Fibroblast of the aortic adventitia (primary cell): ENCODE measurements around the gene MAP3K1. TPM values are rescaled to one million over a fixed set of nuclear protein-coding genes. Genes with fewer than 3 reads are reported as not detected.

Source experiments
- DNase-seq: peaks from one replicate; pipeline ENCODE4 v3.0.0-alpha.2; 2010; ENCODE audit warnings: low read depth
- H3K4me3 ChIP-seq: 2 replicates; pipeline ENCODE4 v1.5.1; 2011; ENCODE audit warnings: low read depth, mild to moderate bottlenecking, control low read depth, low read length, moderate library complexity
- total RNA-seq: library from RNA; depleted of rRNA; stranded (reverse); fragments of >200 nt; gene quantifications from 2 replicates; pipeline ENCODE4 v1.2.3, GENCODE V29; 2012; ENCODE audit warnings: low replicate concordance
- TF ChIP-seq, protein P1 (sequence below): IDR thresholded peaks from 2 replicates; pipeline ENCODE4 v1.5.1; 2011; ENCODE audit warnings: mild to moderate bottlenecking, low read length, control low read depth, inconsistent platforms; ENCODE audit not compliant: insufficient read depth

The MAP3K1 gene
- total RNA-seq, 1 donor = 5.5 TPM

DNA sequence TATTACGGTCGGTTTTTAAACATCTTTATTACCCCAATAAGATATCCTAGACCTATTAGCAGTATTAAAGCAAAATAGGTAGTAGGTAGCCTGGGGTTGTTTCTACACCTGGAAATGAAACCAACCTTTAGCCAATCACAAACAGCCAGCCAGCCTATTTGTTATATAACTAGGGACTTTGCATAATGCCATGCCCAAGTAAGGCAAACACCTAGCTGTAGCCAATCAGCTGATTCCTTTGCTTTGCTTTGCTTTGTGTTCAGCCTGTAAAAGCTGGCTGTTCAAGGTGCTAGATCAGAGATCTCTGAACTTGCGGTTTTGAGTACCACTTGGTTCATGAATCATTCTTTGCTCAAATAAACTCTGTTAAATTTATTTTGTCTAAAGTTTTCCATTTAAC is 47.6 kb downstream of the MAP3K1 start:
- TF ChIP-seq, protein P1, sequence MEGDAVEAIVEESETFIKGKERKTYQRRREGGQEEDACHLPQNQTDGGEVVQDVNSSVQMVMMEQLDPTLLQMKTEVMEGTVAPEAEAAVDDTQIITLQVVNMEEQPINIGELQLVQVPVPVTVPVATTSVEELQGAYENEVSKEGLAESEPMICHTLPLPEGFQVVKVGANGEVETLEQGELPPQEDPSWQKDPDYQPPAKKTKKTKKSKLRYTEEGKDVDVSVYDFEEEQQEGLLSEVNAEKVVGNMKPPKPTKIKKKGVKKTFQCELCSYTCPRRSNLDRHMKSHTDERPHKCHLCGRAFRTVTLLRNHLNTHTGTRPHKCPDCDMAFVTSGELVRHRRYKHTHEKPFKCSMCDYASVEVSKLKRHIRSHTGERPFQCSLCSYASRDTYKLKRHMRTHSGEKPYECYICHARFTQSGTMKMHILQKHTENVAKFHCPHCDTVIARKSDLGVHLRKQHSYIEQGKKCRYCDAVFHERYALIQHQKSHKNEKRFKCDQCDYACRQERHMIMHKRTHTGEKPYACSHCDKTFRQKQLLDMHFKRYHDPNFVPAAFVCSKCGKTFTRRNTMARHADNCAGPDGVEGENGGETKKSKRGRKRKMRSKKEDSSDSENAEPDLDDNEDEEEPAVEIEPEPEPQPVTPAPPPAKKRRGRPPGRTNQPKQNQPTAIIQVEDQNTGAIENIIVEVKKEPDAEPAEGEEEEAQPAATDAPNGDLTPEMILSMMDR = no peak
- no peak overlapping the region for H3K4me3 ChIP-seq
- no peak for DNase-seq

DNA sequence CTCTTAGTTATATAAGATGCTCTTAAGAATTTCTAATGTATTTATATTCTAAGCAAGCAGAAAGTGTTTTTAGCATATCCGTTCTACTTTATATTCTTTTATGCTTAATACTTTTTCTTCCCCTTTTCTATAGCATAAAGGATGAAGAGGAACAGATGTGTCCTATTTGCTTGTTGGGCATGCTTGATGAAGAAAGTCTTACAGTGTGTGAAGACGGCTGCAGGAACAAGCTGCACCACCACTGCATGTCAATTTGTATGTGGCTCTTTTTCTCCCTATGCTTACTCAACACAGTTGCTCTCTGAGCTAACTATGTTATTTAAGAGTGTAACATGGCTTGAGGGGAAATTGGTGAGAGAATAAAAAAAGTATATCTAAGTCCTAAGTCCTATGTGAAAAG is 56.4 kb downstream of the MAP3K1 start:
- DNase-seq = no peak
- no peak overlapping the region for H3K4me3 ChIP-seq
- TF ChIP-seq, protein P1 = no peak

DNA sequence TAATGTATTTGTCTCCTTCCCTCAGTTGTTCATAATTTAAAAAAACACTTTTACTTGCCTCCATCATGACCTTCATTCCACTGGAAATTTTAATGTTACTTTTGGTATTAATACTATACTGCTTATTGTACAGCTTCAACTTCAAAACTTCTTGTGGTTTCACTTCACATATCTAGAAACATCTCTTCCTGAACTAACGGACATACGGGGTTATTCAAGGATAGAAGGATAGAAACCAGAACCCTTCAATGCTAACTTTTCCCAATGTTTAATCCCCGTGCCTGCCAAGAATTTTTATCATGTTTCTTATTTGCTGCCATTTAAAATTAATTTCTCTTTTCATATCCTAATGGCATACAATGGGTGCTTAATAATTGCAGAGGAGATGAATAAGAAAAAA is 57.7 kb downstream of the MAP3K1 start:
- DNase-seq = no peak
- no peak overlapping the region for H3K4me3 ChIP-seq
- TF ChIP-seq, protein P1 = no peak

DNA sequence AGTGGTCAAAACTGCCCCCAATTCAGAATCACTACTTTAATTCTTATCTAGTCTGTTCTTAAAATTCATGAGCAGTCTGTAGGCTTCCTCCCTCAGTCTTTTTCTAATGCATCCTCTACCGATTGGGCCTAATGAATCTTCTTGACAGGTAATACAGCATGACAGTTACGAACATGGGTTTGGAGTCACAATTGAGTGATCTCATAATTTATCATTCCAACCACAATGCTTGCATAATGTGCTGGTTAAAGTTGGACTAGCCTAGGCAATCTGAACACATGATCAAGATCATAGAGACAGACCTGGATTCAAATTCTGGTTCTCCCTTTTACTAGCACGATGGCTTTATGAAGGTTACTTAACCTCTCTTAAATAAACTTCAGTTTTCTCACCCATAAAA is 61.0 kb downstream of the MAP3K1 start:
- TF ChIP-seq, protein P1 = no peak
- no peak for DNase-seq
- no peak overlapping the region for H3K4me3 ChIP-seq

DNA sequence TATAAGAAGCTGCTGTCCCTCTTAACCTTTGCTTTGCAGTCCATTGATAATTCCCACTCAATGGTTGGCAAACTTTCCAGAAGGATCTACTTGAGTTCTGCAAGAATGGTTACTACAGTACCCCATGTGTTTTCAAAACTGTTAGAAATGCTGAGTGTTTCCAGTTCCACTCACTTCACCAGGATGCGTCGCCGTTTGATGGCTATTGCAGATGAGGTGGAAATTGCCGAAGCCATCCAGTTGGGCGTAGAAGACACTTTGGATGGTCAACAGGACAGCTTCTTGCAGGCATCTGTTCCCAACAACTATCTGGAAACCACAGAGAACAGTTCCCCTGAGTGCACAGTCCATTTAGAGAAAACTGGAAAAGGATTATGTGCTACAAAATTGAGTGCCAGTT is 66.2 kb downstream of the MAP3K1 start:
- no peak overlapping the region for H3K4me3 ChIP-seq
- DNase-seq = no peak
- TF ChIP-seq, protein P1 = no peak

DNA sequence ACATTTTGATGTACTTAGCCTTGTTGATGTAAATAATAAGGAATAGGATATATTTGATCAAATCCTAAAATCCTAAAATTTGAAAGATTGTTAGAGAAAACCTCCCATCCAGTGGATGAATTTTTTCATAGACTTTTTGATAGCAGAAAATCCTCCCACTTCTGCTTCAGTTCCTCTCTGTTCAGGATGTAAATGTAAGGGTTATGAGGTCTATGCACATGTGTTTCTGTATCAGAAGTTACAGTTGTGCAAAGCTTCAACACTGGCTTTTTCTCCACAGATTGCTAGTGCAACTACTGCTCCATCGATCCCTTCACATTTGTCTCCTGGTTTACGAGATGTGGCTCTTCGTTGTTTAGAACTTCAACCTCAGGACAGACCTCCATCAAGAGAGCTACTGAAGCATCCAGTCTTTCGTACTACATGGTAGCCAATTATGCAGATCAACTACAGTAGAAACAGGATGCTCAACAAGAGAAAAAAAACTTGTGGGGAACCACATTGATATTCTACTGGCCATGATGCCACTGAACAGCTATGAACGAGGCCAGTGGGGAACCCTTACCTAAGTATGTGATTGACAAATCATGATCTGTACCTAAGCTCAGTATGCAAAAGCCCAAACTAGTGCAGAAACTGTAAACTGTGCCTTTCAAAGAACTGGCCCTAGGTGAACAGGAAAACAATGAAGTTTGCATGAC is 78.1 kb downstream of the MAP3K1 start:
- no peak overlapping the region for H3K4me3 ChIP-seq
- DNase-seq = no peak
- TF ChIP-seq, protein P1 = no peak

DNA sequence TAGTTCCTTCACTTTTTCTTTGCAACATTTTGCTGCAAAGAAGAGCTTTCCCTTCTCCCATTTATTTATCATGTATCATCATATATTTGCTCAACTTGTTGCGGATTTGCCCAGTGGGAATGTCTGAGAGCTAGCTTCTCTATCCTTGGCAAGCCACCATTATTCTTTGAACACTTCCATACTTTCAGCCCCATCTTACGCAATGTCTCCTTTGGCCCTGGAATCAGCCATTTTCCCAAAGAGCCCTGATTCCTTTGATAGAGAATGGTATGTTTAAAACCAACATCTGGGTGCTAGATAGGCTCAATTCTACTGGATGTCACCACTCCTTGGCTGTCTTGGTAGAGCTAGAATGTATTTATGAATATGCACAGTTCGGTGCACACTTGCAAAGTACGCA is 81.4 kb downstream of the MAP3K1 start:
- DNase-seq = peak; percentile 11
- TF ChIP-seq, protein P1 = no peak
- H3K4me3 ChIP-seq = no peak overlapping the region
